Measurements from ENCODE around the gene ZNF492. TPM values are rescaled to one million over a fixed set of nuclear protein-coding genes. Genes with fewer than 3 reads are reported as not detected.
"Not testable (repeated sequence)": the region's sequence is repeated elsewhere in the genome, so short reads cannot be mapped to it uniquely, and the experiment has no call there.

ZNF492 gene
- total and polyA plus RNA-seq, 7 donors, result 0.01 to 0.07 (median 0.03) TPM; not detected in 4

- intact Hi-C loops (cut with DNase I), result no loop called here
- no peak for TF ChIP-seq CTCF (IDR thresholded peaks at IDR 0.05)
- no peaks in the 10 kb centered on the region for H3K4me1 ChIP-seq
- 77 to 83% (median 78%) methylated on average over 7 of the region's 7 CpGs for WGBS, 3 donors
- ATAC-seq (no peak), DNase-seq (no peak)
- H3K4me3 ChIP-seq, result no peak overlapping the region
- no peaks in the 10 kb centered on the region for H3K36me3 ChIP-seq (ENCODE audit: insufficient read depth in 1 of 2, low read depth in 1 of 2)
- H3K27ac ChIP-seq, result no peak overlapping the region
- no peaks in the 10 kb centered on the region for H3K9me3 ChIP-seq
- peaks cover 0 to 4% (median 0%) of the 10 kb centered on the region in 3 donors for H3K27me3 ChIP-seq (ENCODE audit: insufficient read depth in 3 of 3, low read length in 2 of 3)
Measured at GRCh38 chr19:22608441-22608840, 25.7 kb upstream of the ZNF492 start.

- TF ChIP-seq CTCF (IDR thresholded peaks at IDR 0.05), result no peak
- WGBS, 3 donors, result 72 to 90% (median 80%) methylated on average over 4 of the region's 4 CpGs
- Histone ChIP-seq H3K27ac (no peak overlapping the region), H3K9me3 (no peaks in the 10 kb centered on the region), H3K36me3 (ENCODE audit: insufficient read depth in 1 of 2, low read depth in 1 of 2) (no peaks in the 10 kb centered on the region), H3K4me1 (no peaks in the 10 kb centered on the region), H3K27me3 (ENCODE audit: insufficient read depth in 3 of 3, low read length in 2 of 3) (peaks cover 0 to 4% (median 0%) of the 10 kb centered on the region in 3 donors), H3K4me3 (no peak overlapping the region)
- no peak for DNase-seq
- intact Hi-C loops (cut with DNase I), result no loop called here
- no peak for ATAC-seq
Measured at GRCh38 chr19:22609630-22610029, 24.5 kb upstream of the ZNF492 start.

- Histone ChIP-seq H3K36me3 (ENCODE audit: insufficient read depth in 1 of 2, low read depth in 1 of 2) (no peaks in the 10 kb centered on the region), H3K4me1 (no peaks in the 10 kb centered on the region), H3K27me3 (ENCODE audit: insufficient read depth in 3 of 3, low read length in 2 of 3) (peaks cover 0 to 4% (median 0%) of the 10 kb centered on the region in 3 donors), H3K27ac (no peak overlapping the region), H3K4me3 (no peak overlapping the region), H3K9me3 (no peaks in the 10 kb centered on the region)
- TF ChIP-seq CTCF (IDR thresholded peaks at IDR 0.05), result no peak
- 70 to 78% (median 78%) methylated on average over 2 of the region's 2 CpGs for WGBS, 3 donors
- intact Hi-C loops (cut with DNase I), result no loop called here
- no peak for DNase-seq
- no peak for ATAC-seq
Measured at GRCh38 chr19:22610121-22610520, 24.0 kb upstream of the ZNF492 start.

GRCh38 chr19:22612316-22612715 lies 21.8 kb upstream of the ZNF492 start:
- intact Hi-C loops (cut with DNase I), result no loop called here
- ATAC-seq (no peak), DNase-seq (no peak)
- H3K9me3 ChIP-seq, result no peaks in the 10 kb centered on the region
- no peak overlapping the region for H3K27ac ChIP-seq
- no peaks in the 10 kb centered on the region for H3K4me1 ChIP-seq
- H3K27me3 ChIP-seq (ENCODE audit: insufficient read depth in 3 of 3, low read length in 2 of 3), result peaks cover 0 to 4% (median 0%) of the 10 kb centered on the region in 3 donors
- WGBS, 3 donors, result 27 to 45% (median 41%) methylated on average over 1 of the region's 1 CpG
- H3K4me3 ChIP-seq, result no peak overlapping the region
- no peaks in the 10 kb centered on the region for H3K36me3 ChIP-seq (ENCODE audit: insufficient read depth in 1 of 2, low read depth in 1 of 2)
- no peak for TF ChIP-seq CTCF (IDR thresholded peaks at IDR 0.05)

GRCh38 chr19:22616659-22617058 lies 17.5 kb upstream of the ZNF492 start:
- Histone ChIP-seq H3K36me3 (ENCODE audit: insufficient read depth in 1 of 2, low read depth in 1 of 2) (no peaks in the 10 kb centered on the region), H3K4me3 (no peak overlapping the region), H3K27me3 (ENCODE audit: insufficient read depth in 3 of 3, low read length in 2 of 3) (peaks cover 0 to 2% (median 0%) of the 10 kb centered on the region in 3 donors), H3K4me1 (no peaks in the 10 kb centered on the region), H3K27ac (no peak overlapping the region), H3K9me3 (no peaks in the 10 kb centered on the region)
- DNase-seq (no peak), ATAC-seq (no peak)
- intact Hi-C loops (cut with DNase I), result no loop called here
- no peak for TF ChIP-seq CTCF (IDR thresholded peaks at IDR 0.05)
- 88 to 96% (median 93%) methylated on average over 12 of the region's 12 CpGs for WGBS, 3 donors

- ATAC-seq; H3K9me3 ChIP-seq; H3K4me3 ChIP-seq; intact Hi-C loops (cut with DNase I); DNase-seq; H3K4me1 ChIP-seq; H3K27ac ChIP-seq; H3K27me3 ChIP-seq (ENCODE audit: insufficient read depth in 3 of 3, low read length in 2 of 3); H3K36me3 ChIP-seq (ENCODE audit: insufficient read depth in 1 of 2, low read depth in 1 of 2): not testable (repeated sequence)
- 84 to 92% (median 90%) methylated on average over 7 of the region's 7 CpGs for WGBS, 3 donors
Measured at GRCh38 chr19:22617181-22617580, 16.9 kb upstream of the ZNF492 start.
